Inferior parietal cortex (tissue), 1 donor: Measurements from ENCODE around the gene HOXB5.

Source experiments
- DNase-seq: peaks from one replicate; pipeline ENCODE4 v3.0.0-alpha.2; 2016; ENCODE audit errors: extremely low spot score

The HOXB5 gene

DNA sequence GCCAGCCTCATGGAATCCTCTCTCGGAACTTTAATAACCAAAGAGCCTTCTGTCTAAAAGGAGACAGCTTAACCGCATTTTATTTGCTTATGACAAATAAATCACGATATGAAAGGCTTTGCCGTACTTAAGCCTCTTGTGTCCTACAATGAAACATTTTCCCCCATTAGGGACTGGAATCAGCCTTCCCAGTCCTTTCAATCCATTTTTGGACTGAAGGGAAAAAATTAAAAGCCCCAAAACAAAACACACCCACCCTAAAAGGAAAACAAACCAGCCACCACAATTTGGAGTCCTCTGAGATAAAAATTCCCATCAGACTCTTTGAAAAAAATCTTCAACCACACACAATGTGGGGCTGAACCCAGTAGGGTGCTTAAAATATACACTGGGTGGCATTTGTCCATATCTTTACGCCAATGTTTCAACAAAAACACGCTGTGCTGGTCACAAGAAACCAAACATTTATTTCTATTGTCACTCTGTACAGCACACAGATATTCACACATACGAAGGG, 18.5 kb downstream of the HOXB5 start:
- no peak for DNase-seq

GRCh38 chr17:48574505-48575065, 19.0 kb downstream of the HOXB5 start:
- no peak for DNase-seq

DNA sequence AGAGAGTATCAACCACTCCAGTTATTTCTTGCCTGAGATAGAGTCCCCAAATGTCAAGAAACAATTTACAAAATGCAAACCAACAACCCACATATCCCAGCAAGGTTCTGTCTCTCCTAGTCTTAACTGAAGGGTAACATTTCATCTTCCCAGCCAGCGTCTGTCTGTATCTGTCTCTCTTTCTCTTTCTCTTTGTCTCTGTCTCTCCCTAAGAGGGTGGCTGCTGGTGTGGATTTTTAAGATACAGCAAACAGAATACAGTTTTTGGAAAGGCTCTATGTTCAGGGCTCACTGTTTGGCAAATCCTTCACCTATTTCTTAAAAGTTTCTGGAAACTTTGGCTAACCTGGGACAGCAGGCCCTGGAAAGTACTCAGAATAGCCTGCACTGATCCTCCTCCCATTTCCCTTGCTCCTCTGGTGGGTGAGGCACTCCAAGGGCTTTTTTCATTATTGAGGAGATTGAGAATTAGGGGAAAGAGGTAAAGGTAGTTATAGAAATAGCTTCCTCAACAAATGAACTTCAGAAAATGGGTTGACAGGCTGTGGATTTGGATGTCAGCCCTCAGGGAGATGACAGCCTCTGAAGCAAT, 21.7 kb downstream of the HOXB5 start:
- no peak for DNase-seq

DNA sequence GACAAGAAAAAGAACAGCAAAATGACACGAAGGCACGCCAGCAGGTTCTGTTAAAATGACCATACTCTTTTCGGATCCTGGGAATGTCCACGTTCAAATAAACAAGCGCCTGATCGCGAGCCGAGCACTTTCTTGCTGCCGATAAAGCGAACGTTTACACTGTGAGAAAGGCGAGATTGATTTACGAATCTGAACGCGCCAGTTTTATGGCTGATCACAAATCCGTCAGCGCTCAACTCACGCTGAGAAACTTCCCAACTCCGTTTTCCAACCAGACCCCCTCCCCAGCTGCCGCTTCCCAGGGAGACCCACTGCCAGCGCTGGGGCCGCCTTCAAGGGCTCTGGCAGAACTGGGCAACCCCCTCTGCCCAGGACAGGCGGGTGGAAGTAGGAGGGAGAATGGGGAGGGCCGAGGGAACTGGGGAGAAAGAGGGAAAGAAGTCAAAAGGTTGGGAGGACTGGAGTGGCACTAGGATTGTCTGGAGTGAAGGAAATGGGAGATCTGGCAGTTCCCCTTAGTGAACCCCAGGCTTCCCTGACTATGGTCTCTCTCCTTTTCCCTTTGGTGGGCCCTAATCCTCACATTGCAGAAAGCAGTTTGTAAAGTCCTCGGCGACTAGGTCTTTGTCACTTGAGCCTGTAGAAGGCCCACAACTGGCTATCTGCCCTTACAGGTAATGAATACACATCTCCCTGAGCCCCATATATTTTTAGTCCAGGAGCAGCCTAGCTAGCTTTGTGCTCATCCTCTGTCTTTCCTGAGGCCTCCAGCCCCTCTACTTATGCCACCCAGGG, 22.4 kb downstream of the HOXB5 start:
- no peak for DNase-seq

- no peak for DNase-seq
Observed at GRCh38 chr17:48570325-48571023, 23.1 kb downstream of the HOXB5 start.

DNA sequence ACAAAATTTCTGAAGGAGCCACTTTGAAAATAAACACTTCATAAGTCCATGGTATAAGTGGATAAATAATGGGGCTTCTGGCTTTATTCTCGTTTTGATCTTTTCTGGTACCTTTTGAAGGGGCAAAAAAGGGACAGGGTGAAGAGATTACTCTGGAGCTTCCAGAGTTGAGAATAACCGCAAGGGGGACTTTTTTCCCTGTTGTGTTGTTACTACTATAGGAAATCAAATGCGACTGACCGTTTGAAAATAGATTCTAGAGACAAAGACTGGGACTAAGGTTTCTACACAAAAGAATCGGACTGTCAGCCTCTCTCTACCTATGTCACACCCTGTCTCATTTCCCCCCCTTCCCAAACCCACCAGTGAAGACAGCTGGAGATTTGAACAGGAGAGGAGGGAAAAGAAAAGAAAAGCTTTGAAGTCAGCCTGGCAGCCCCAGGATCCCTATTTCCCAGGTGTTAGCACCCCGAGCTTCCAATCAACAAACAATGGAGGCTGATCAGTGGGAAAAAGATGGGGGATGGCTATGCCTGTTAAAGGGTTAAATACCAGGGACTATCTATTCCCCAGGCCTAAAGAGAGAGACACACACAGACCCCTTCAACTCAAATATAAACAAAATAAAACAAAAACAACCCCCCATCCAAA, 23.8 kb downstream of the HOXB5 start:
- no peak for DNase-seq

GRCh38 chr17:48569240-48569582, 24.4 kb downstream of the HOXB5 start:
- DNase-seq, result no peak

DNA sequence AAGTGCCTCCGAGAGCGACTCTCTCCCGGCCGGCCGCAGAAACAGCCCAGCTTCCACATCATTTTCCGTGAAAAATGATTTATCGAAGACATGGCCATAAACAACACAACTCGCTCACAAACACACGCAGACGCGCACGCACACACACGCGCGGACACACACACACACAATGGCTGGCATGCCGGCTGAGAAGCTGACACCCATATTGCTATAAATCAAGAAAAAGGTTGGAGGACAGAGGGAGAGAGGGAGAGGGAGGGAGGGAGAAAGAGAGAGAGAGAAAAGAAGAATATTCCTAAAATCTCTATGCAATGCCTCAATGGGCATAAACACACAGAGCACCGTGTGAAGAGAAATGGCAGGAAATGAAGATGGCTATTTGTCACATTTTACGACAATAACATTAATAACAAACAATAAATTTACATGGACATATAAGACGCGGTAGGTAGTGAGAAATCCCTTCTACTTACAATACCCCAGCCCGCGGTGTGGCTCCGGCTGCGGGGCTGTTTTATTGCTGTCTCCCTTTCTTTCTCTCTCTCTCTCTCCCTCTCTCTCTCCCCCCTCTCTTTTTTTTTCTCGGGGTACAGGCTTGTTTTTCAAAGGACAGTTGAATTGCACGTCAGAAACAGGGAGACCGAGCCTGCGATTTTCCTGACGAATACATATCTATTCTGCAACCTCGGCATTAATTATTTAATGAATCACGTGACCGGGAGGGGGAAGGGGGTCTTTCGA, 24.9 kb downstream of the HOXB5 start:
- DNase-seq, result no peak

DNA sequence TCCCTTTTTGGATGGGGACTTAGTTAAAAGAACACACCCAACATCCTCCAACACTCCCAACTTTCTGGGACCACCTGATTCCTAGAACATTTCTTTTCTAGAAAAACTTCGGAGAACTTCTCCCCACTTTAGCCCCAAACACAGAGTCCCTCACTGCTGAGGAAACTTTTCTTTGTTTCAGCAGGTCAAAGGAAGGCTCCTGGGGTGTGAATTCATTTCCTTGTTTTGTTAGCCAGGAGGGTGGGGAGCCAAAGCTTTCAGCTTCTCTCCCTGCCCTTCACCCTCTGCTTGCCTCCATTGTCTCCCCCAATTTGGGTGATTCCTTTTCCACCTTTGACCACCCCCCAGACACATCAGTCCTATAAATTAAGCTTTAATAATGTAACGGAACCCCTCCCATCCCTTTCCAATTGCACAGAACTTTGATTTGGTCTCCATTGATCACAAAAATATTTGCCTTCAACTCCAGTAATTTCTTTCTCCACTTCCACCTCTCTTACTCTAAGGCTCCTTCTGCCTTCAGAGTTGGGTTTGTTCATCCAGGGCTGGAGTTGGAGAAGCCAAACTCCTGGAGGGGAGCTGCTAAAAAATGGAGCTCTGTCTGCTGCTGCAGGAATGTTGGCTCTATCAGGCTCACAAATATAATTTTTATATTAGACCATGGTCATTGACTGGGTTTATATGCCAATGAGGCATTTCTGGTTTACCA, 25.8 kb downstream of the HOXB5 start:
- DNase-seq, result no peak

DNA sequence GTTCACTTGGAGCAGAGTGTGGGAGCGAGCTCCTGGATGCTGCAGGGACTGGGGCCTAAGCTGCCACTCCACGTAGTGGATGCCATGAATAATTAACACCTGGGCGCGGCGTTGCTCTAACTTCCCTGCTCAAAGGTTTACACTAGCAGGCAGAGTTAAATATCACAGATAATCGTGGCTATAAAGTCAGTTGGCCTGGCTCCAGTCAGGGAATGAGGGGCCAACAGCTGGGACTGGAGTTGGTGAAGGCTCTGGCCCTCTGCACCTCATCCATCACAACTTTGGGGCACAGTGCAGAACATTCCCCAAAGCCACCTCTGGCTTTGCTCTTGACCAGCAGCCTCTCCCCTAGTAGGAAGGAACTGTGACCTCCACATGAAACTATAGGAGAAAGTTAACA, 26.4 kb downstream of the HOXB5 start:
- DNase-seq, result no peak

GRCh38 chr17:48566717-48567116, 26.9 kb downstream of the HOXB5 start:
- no peak for DNase-seq

- no peak for DNase-seq
Observed at GRCh38 chr17:48565925-48566710, 27.5 kb downstream of the HOXB5 start.

GRCh38 chr17:48565022-48565554, 28.5 kb downstream of the HOXB5 start:
- no peak for DNase-seq

DNA sequence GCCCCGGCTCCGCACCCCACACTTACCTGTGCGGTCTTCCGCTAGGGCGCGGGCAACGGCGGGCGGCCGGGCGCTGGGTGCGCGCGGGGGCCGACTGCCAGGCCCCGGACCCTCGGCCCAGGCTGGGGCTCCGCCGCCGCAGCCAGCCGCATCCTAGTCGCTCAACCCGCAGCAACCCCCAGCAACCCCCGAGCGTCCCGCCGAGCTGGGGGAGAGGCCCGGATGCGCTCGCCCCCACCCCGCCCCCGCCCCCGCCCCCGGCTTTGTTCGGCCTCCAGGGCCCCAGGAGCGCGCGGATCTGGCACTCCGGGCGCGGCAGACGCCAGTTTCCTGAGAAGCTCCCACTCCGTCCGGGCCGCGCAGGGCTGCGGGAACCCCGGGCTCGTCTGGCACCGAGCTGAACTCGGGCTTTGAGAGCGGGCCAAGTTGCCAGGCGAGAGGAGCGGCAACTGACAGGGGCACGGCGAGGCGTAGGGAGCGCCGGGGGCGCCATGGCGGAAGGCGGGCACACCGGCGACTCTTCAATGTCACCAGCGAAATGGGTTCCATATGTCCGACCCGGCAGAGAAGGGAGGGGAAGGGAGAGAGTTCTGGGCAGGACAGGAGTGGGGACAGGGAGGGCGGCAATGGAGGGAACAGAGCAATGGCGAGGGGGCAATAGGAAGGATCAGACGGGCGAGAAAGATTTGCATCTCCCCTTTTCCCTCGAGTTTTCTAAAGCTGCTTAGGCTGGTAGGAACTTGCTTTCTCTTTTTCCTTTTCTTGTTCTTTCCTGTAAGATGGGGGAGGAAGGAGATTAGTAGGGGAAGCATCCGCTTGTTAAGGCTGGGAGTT, 29.2 kb downstream of the HOXB5 start:
- no peak for DNase-seq

GRCh38 chr17:48563867-48564187, 29.8 kb downstream of the HOXB5 start:
- DNase-seq, result no peak

- no peak for DNase-seq
Observed at GRCh38 chr17:48563385-48563838, 30.2 kb downstream of the HOXB5 start.

GRCh38 chr17:48562934-48563333, 30.6 kb downstream of the HOXB5 start:
- no peak for DNase-seq

- no peak for DNase-seq
Observed at GRCh38 chr17:48561884-48562810, 31.4 kb downstream of the HOXB5 start.
